ENCODE results near the gene EFCAB6. TPM values are rescaled to one million over a fixed set of nuclear protein-coding genes. Genes with fewer than 3 reads are reported as not detected.

Gene EFCAB6
- total and polyA plus RNA-seq, 4 donors, result 1.7 to 15.4 (median 7.6) TPM

DNA sequence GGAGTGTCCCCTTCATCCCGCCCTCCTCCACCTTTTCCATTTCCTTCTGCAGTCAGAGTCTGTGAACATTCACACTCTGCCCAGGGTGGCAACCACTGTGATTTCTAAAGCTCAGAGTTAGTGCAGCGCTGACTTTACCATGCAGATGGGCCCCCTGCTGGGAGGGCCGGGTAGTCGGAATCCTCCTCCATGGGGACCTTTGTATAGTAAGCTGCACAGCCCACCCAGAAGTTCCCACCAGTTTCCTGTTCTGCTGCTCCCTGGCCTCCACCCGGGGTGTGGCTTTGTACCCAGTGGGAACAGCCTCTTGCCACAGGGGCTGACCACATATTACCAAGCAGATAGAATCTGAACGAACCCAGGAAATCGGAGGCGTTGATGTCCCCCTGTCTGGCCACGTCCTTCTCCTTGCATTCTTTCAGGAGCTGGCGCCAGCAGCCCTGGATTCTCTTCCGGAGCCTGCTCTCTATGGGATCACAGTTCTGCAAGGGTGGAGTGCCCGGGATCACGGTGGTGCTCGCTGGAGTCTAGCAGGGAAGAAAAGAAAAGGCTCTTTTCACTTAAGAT, 275.0 kb downstream of the EFCAB6 start:
- Histone ChIP-seq H3K9me3 (ENCODE audit: control insufficient read depth in 4 of 4, insufficient read depth in 3 of 4, low read length in 3 of 4) (peaks cover 0 to 4% (median 1%) of the 10 kb centered on the region in 4 donors), H3K9ac (ENCODE audit: insufficient read depth in 1 of 2, low read length in 2 of 2) (no peak overlapping the region), H3K27me3 (ENCODE audit: control insufficient read depth in 3 of 3, insufficient read depth in 3 of 3, low read length in 2 of 3) (peaks cover 0 to 2% (median 0%) of the 10 kb centered on the region in 3 donors), H3K36me3 (ENCODE audit: control insufficient read depth in 4 of 4, insufficient read depth in 4 of 4, low read length in 4 of 4) (no peaks in the 10 kb centered on the region), H3K4me1 (ENCODE audit: control insufficient read depth in 5 of 5, insufficient read depth in 5 of 5, low read length in 5 of 5) (no peaks in the 10 kb centered on the region), H3K4me3 (no peak overlapping the region), H3K27ac (ENCODE audit: low read depth in 1 of 2, low read length in 1 of 2) (no peak overlapping the region)
- 81 to 87% methylated on average over 14 of the region's 14 CpGs for WGBS, 2 donors
- DNase-seq, result no peak
- ATAC-seq (ENCODE audit: insufficient read depth, low FRiP score), result no peak
- TF ChIP-seq, protein P1, sequence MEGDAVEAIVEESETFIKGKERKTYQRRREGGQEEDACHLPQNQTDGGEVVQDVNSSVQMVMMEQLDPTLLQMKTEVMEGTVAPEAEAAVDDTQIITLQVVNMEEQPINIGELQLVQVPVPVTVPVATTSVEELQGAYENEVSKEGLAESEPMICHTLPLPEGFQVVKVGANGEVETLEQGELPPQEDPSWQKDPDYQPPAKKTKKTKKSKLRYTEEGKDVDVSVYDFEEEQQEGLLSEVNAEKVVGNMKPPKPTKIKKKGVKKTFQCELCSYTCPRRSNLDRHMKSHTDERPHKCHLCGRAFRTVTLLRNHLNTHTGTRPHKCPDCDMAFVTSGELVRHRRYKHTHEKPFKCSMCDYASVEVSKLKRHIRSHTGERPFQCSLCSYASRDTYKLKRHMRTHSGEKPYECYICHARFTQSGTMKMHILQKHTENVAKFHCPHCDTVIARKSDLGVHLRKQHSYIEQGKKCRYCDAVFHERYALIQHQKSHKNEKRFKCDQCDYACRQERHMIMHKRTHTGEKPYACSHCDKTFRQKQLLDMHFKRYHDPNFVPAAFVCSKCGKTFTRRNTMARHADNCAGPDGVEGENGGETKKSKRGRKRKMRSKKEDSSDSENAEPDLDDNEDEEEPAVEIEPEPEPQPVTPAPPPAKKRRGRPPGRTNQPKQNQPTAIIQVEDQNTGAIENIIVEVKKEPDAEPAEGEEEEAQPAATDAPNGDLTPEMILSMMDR (IDR thresholded peaks at IDR 0.05; ENCODE audit: control extremely low read depth, extremely low read depth), result no peak

DNA sequence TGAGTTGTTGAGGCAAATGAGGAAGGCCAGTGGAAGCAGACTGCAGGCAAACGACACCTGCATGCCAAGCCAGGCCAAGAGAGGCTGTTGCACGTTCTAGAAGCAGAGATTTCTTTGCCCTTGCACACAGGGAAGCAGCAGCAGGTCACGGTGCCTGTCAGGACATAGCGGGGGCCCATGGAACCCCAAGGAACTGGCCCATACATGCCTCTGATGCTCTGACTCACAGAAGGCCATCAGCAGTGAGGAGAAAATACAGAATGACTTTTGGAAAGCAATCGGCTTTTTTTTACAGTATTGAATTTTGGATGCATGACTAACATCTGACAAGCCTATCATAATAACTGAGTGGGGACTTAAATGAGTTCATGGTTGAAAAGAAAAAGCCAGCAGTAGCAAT, 276.4 kb downstream of the EFCAB6 start:
- Histone ChIP-seq H3K27ac (ENCODE audit: low read depth in 1 of 2, low read length in 1 of 2) (no peak overlapping the region), H3K9me3 (ENCODE audit: control insufficient read depth in 4 of 4, insufficient read depth in 3 of 4, low read length in 3 of 4) (peaks cover 0 to 4% (median 1%) of the 10 kb centered on the region in 4 donors), H3K9ac (ENCODE audit: insufficient read depth in 1 of 2, low read length in 2 of 2) (no peak overlapping the region), H3K36me3 (ENCODE audit: control insufficient read depth in 4 of 4, insufficient read depth in 4 of 4, low read length in 4 of 4) (no peaks in the 10 kb centered on the region), H3K4me3 (no peak overlapping the region), H3K4me1 (ENCODE audit: control insufficient read depth in 5 of 5, insufficient read depth in 5 of 5, low read length in 5 of 5) (no peaks in the 10 kb centered on the region), H3K27me3 (ENCODE audit: control insufficient read depth in 3 of 3, insufficient read depth in 3 of 3, low read length in 2 of 3) (no peaks in the 10 kb centered on the region)
- 79 to 84% methylated on average over 5 of the region's 5 CpGs for WGBS, 2 donors
- ATAC-seq (ENCODE audit: insufficient read depth, low FRiP score), result no peak
- no peak for DNase-seq
- TF ChIP-seq, protein P1 (IDR thresholded peaks at IDR 0.05; ENCODE audit: control extremely low read depth, extremely low read depth), result no peak

DNA sequence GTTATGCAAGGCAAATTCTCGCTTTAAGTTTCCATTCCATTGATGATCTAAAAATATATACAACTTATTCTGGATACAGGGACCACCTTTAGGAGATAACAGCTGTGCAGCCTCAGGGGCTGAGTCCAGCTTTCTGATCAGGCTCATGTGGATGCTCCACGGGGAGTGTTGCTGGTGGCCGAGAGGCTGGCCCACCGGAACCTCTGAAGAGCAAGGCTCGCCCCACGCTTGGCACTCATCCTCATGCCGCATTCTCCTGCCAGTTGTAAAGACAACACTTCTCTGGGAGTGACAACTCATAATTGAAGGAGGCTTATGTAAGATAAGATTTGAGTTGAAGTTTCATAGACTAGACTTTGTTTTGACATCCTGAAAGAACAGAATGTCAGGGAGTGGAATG, 276.8 kb downstream of the EFCAB6 start:
- no peaks in the 10 kb centered on the region for H3K36me3 ChIP-seq (ENCODE audit: control insufficient read depth in 4 of 4, insufficient read depth in 4 of 4, low read length in 4 of 4)
- H3K4me1 ChIP-seq (ENCODE audit: control insufficient read depth in 5 of 5, insufficient read depth in 5 of 5, low read length in 5 of 5), result no peaks in the 10 kb centered on the region
- H3K9me3 ChIP-seq (ENCODE audit: control insufficient read depth in 4 of 4, insufficient read depth in 3 of 4, low read length in 3 of 4), result peaks cover 0 to 4% (median 1%) of the 10 kb centered on the region in 4 donors
- no peak overlapping the region for H3K27ac ChIP-seq (ENCODE audit: low read depth in 1 of 2, low read length in 1 of 2)
- H3K27me3 ChIP-seq (ENCODE audit: control insufficient read depth in 3 of 3, insufficient read depth in 3 of 3, low read length in 2 of 3), result no peaks in the 10 kb centered on the region
- TF ChIP-seq, protein P1 (IDR thresholded peaks at IDR 0.05; ENCODE audit: control extremely low read depth, extremely low read depth), result no peak
- H3K9ac ChIP-seq (ENCODE audit: insufficient read depth in 1 of 2, low read length in 2 of 2), result no peak overlapping the region
- no peak overlapping the region for H3K4me3 ChIP-seq
- DNase-seq (no peak), ATAC-seq (ENCODE audit: insufficient read depth, low FRiP score) (no peak)
- WGBS, 2 donors, result 91 to 94% methylated on average over 7 of the region's 7 CpGs

DNA sequence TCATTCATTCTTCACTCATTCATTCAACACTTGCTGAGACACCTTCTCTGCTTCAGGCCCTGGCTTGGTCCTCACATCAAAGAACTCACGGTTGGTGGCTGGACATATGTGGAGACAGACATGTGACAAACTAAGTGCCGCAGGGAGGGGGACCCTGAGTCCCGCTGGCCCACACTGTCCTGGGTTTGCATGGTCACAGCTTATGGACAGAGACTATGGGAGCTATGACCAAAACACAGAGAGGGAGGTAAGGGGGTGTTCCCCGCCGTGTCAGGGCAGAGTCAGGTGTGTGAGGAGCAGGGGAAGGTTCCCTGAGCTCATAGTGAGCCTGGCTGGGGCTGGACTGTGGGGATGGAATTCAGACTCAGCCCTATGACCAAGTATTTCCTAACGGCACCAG, 277.2 kb downstream of the EFCAB6 start:
- WGBS, 2 donors, result 88 to 89% methylated on average over 6 of the region's 6 CpGs
- Histone ChIP-seq H3K27me3 (ENCODE audit: control insufficient read depth in 3 of 3, insufficient read depth in 3 of 3, low read length in 2 of 3) (no peaks in the 10 kb centered on the region), H3K9me3 (ENCODE audit: control insufficient read depth in 4 of 4, insufficient read depth in 3 of 4, low read length in 3 of 4) (peaks cover 0 to 4% (median 1%) of the 10 kb centered on the region in 4 donors), H3K4me1 (ENCODE audit: control insufficient read depth in 5 of 5, insufficient read depth in 5 of 5, low read length in 5 of 5) (no peaks in the 10 kb centered on the region), H3K36me3 (ENCODE audit: control insufficient read depth in 4 of 4, insufficient read depth in 4 of 4, low read length in 4 of 4) (no peaks in the 10 kb centered on the region), H3K27ac (ENCODE audit: low read depth in 1 of 2, low read length in 1 of 2) (no peak overlapping the region), H3K4me3 (no peak overlapping the region), H3K9ac (ENCODE audit: insufficient read depth in 1 of 2, low read length in 2 of 2) (no peak overlapping the region)
- ATAC-seq (ENCODE audit: insufficient read depth, low FRiP score) (no peak), DNase-seq (no peak)
- TF ChIP-seq, protein P1 (IDR thresholded peaks at IDR 0.05; ENCODE audit: control extremely low read depth, extremely low read depth), result no peak
